GM21529 (cell line): ENCODE measurements around the gene TM6SF1.
"Not testable (repeated sequence)": the region's sequence is repeated elsewhere in the genome, so short reads cannot be mapped to it uniquely, and the experiment has no call there.

Experiments
- ATAC-seq: cut with Tn5 transposase; IDR thresholded peaks from one replicate; pipeline ENCODE4 v1.9.1; 2021; ENCODE audit not compliant: unreplicated experiment

TM6SF1 gene

DNA sequence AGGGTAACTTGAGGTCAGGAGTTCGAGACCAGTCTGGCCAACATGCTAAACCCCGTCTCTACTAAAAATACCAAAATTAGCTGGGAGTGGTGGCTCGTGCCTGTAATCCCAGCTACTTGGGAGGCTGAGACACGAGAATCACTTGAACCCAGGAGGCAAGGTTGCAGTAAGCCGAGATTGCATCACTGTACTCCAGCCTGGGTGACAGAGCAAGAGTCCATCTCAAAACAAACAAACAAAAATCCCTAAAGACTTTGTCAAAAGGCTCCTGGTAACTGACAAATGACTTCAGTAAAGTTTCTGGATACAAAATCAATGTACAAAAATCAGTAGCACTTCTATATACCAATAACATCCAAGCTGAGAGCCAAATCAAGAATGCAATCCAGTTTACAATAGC is 62.1 kb downstream of the TM6SF1 start:
- ATAC-seq = not testable (repeated sequence)

DNA sequence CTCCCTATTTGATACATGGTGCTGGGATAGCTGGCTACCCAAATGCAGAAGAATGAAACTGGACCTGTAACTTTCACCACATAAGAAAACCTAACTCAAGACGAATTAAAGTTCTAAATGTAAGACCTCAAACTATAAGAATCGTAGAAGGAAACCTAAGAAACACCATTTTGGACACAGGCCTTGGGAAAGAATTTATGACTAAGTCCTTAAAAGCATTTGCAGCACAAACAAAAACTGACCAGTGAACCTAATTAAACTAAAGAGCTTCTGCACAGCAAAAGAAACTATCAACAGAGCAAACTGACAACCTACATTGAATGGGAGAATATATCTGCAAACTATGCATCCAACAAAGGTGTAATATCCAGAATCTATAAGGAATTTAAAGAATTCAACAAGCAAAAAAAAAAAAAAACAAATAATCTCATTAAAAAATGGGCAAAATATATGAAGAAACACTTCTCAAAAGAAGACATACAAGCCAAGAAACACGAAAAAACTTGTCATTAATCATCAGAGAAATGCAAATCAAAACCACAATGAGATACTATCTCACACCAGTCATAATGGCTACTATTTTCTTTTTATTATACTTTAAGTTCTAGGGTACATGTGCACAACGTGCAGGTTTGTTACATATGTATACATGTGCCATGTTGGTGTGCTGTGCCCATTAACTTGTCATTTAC is 63.2 kb downstream of the TM6SF1 start:
- ATAC-seq = no peak

DNA sequence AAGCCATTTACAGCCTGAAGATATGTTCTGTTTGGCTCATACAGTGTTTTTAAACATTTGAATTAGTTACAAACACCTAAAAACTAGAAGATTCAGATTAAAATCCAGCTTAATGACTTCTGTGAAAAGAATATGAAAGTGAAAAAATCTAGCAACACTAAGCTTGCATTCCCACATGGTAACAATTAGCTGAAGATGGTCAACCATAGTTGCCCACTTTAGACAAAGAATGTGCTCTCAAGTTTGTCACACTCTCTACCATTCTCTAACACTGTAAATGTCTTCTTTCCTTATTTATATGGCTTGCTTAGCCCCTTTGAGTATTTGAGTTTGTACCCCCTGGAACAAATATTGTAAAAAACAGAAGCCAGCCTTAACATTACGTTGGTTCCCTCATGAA is 67.4 kb downstream of the TM6SF1 start:
- no peak for ATAC-seq

DNA sequence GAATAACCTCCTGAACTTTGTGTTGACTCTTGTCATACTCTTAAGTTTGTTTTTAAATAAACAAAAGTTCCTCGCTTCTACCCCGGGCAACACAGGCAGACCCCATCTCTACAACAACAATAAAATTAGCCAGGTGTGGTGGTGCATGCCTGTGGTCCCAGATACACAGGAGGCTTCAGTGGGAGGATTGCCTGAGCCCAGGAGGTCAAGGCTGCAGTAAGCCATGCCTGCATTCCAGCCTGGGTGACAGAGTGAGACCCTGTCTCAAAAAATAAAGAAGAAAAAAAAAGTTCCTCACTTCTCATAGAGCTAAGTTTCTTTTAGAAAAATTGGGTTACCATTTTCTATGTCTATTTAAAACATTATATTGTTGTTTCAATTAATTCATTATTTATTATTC is 70.9 kb downstream of the TM6SF1 start:
- no peak for ATAC-seq

DNA sequence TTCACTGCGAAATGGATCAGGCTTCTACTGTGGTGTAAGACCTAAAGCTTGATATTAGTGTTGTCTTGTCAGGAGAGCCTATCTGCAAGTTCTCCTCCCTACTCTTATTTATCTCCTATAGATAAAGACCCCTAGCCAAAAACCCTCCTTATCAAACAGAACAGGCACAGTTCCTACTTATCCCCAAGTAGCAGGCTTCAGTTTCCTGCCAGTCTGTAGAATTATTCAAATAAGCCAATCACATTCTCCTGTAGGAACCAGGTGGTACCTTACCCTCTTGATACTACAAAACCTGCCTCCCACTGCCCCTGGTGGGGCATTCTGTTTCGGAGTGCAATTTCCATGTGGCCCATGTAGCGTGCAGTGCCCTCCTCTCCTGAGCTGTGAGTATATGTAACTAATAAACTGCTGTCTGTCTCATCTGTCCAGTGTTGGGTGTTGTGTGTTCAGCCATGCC is 71.5 kb downstream of the TM6SF1 start:
- ATAC-seq = no peak

DNA sequence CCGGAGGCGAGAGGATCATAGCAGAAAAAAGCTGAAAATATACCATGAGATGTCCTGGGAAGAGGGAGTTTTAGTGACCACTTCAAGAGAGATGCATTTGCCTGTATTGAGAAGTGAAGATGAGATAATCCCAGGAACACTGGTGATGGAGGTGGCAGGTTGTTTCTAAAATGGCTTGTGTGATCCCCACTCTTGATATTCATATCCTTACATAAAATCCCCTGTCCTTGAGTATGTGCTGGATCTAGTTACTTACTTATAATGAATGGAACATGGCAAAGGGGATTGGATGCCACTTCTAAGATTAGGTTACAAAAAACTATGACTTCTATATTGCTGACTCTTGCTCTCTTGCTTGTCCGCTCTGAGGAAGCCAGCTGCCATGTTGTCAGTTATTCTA is 78.1 kb downstream of the TM6SF1 start:
- no peak for ATAC-seq
